Prostate gland (tissue), 2 donors: ENCODE results near the gene BRSK2.

ENCODE experiments used
- POLR2AphosphoS5 ChIP-seq: sonication (generic); formaldehyde crosslinking; IDR thresholded peaks from one replicate; pipeline ENCODE4 v1.6.1; 2017; ENCODE audit warnings: antibody characterized with exemption
- TF ChIP-seq, protein P1 (sequence below), 4 experiments: fragments of 200-600 bp in 2 of 4; fragments of 450-650 bp in 2 of 4; sonication (generic) in 2 of 4; IDR thresholded peaks; 1 replicate in 3 of 4; 2 replicates in 1 of 4; pipeline ENCODE4 v1.5.1; 2016 to 2019; ENCODE audit warnings: antibody characterized with exemption in 4 of 4, mild to moderate bottlenecking in 2 of 4, moderate library complexity in 2 of 4

DNA sequence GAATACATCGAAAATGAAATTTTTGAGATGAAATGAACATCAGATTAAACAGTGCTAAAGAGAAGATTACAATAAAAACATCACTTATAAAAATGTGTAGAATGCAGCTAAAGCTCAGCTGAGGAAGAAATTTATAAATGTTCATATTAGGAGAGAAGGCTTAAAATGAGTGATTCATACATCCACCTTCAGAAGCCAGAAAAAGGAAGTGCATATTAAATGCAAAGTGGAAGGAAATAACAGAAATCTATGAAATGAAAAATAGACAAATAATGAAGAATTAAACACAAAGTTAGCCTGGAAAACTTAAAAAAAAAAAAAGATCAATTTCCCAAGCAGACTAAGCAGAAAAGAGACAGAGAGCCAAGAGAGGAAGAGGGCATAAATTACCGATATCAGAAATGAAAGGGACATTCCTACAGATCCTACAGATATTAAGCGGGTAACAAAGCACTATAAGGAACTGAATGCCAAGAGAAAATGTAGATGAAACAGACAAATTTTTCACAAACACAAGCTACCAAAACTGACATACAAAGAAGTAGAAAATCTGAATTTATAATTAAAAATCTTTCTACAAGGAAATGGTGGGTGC is 104.0 kb downstream of the BRSK2 start:
- TF ChIP-seq, protein P1, sequence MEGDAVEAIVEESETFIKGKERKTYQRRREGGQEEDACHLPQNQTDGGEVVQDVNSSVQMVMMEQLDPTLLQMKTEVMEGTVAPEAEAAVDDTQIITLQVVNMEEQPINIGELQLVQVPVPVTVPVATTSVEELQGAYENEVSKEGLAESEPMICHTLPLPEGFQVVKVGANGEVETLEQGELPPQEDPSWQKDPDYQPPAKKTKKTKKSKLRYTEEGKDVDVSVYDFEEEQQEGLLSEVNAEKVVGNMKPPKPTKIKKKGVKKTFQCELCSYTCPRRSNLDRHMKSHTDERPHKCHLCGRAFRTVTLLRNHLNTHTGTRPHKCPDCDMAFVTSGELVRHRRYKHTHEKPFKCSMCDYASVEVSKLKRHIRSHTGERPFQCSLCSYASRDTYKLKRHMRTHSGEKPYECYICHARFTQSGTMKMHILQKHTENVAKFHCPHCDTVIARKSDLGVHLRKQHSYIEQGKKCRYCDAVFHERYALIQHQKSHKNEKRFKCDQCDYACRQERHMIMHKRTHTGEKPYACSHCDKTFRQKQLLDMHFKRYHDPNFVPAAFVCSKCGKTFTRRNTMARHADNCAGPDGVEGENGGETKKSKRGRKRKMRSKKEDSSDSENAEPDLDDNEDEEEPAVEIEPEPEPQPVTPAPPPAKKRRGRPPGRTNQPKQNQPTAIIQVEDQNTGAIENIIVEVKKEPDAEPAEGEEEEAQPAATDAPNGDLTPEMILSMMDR (IDR thresholded peaks at IDR 0.05) = no peak
- TF ChIP-seq POLR2AphosphoS5 = no peak
